Measurements from ENCODE around the gene ARR3.
"Not testable (repeated sequence)": the region's sequence is repeated elsewhere in the genome, so short reads cannot be mapped to it uniquely, and the experiment has no call there.

Gene ARR3

DNA sequence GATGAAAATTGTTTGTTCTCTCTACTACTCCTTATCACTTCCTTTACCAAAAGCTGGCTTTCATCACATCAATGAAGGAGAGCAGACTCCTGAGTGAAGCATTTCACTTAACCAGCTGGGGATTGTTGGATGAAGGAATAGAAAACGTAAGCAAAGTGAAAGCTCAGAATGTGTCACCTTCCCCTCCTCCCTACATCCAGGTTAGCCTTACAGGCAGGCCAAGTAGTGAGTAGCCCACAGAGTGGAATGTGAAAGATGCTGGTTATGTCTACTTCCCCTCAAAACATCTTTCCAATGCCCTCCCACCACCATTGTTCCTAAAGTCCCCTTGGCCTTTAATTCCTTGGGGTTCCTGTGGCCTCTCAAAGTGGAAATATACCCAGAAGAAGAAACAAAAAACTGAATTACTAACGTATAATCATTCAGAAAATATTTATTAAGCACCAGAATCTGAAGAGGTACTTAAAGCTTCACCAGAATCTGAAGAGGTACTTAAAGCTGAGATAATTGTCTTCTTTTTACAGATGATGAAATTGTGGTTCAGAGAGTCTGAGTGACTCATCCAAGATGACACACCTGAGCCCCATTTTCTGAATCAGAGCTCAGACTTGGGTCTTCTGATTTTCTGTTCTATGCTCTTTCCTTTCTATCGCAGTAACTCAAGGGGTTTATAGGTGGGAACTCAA is 14.6 kb upstream of the ARR3 start:
- Histone ChIP-seq H3K27ac (ENCODE audit: low read length) (no peak overlapping the region), H3K36me3 (ENCODE audit: control insufficient read depth, low read depth, low read length) (no peaks in the 10 kb centered on the region), H3K27me3 (ENCODE audit: control insufficient read depth, insufficient read depth, low read length) (no peaks in the 10 kb centered on the region), H3K4me3 (ENCODE audit: low read length) (no peak overlapping the region), H3K9ac (ENCODE audit: low read length) (no peak overlapping the region), H3K4me1 (ENCODE audit: control insufficient read depth, low read depth, low read length) (no peaks in the 10 kb centered on the region), H3K9me3 (ENCODE audit: control insufficient read depth, low read depth, low read length) (peaks cover 9% of the 10 kb centered on the region)

DNA sequence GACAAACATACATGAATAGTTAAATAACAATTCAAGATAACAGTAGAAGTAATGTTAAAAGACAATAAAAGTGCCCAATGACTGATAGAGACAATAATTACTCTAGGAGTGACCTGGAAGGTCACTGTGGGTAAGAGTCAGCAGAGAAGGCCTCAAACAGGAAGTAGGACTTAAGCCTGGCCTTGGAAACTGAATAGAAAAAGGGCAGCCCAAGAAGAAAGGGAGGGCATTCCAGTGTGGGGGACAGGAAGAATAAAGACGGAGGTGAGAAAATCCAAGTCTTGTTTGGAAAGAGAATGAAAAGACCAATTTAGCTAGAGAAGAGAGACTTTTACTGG is 14.1 kb upstream of the ARR3 start:
- H3K4me1 ChIP-seq (ENCODE audit: control insufficient read depth, low read depth, low read length), result no peaks in the 10 kb centered on the region
- no peak overlapping the region for H3K27ac ChIP-seq (ENCODE audit: low read length)
- peaks cover 9% of the 10 kb centered on the region for H3K9me3 ChIP-seq (ENCODE audit: control insufficient read depth, low read depth, low read length)
- H3K4me3 ChIP-seq (ENCODE audit: low read length), result no peak overlapping the region
- H3K9ac ChIP-seq (ENCODE audit: low read length), result no peak overlapping the region
- no peaks in the 10 kb centered on the region for H3K36me3 ChIP-seq (ENCODE audit: control insufficient read depth, low read depth, low read length)
- no peaks in the 10 kb centered on the region for H3K27me3 ChIP-seq (ENCODE audit: control insufficient read depth, insufficient read depth, low read length)

DNA sequence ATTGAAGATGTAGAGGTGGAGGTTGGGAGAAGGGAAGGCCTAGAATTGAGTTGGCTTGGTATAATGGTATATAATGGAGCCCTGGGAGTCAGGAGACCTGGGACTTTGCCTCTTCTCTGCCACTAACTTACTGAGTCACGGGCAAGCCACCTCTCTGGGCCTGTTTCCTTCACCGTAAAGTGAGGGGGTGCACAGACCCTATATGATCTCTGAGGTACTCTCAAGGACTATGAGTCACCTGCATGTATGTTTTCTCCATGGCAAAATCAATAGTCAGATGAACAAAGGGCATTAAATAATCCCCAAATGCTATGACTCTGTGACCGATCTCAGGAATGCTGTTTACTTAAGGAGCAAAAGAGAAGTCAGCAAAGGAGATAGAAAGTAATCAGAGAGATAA is 13.2 kb upstream of the ARR3 start:
- H3K9me3 ChIP-seq (ENCODE audit: control insufficient read depth, low read depth, low read length), result peaks cover 9% of the 10 kb centered on the region
- no peaks in the 10 kb centered on the region for H3K27me3 ChIP-seq (ENCODE audit: control insufficient read depth, insufficient read depth, low read length)
- H3K9ac ChIP-seq (ENCODE audit: low read length), result no peak overlapping the region
- no peaks in the 10 kb centered on the region for H3K4me1 ChIP-seq (ENCODE audit: control insufficient read depth, low read depth, low read length)
- no peak overlapping the region for H3K4me3 ChIP-seq (ENCODE audit: low read length)
- H3K27ac ChIP-seq (ENCODE audit: low read length), result no peak overlapping the region
- no peaks in the 10 kb centered on the region for H3K36me3 ChIP-seq (ENCODE audit: control insufficient read depth, low read depth, low read length)

DNA sequence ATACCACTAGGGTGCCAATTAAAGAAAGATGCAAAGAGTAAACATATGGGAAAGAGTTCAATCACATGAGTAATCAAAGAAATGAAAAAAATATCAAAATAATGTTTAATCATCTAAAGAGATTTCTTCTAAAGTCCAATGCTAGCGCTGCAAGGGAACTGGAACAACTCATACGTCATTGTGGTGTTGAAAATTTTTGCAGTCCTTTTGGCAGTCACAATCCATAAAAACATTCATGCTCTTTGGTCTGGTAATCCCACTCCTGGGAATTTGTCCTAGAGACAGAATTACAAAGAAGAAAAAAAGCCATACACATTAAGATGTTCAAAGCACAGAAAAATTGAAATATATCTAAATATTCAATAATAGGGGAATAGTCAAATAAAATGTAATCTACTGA is 12.7 kb upstream of the ARR3 start:
- no peak overlapping the region for H3K9ac ChIP-seq (ENCODE audit: low read length)

DNA sequence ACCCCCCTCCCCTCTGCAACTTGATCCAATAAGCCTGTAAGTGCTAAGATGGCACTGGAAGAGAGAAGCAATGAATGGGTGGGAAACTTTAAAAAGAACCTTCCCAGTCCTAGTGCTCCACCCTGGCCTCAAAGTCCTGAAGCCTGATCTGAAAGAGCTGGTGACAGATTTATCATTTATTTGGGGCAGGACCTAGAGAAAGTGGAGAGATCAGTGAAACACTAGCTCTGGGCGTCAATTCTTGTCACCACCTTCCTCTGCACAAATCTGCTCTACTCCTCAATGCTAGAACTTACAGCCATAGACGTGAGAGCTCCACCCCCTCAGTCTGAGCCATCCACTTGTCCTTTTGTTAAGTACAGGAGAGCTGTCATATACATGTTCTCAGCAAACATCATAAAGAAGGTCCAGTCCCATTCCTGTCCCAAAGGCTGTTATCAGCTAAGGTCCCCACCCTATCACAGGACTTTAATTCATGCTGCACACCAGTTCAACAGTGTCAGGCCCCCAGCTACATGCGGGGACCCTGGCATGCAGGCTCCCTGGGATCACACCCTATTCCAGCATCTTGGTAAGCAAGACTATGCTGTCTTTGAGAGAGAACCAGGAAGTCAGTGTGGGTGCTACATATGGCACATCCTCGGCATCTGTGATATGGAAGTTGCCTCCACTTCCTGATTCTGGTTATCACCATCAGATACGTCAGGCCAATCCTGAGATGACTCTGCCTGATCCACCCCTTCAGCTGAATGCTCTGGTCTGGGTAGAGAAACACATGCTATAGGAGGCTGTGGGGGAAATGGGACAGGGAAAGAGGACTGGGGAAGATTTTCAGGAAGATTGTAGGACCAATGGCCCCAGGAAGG is 10.5 kb upstream of the ARR3 start:
- H3K9me3 ChIP-seq (ENCODE audit: control insufficient read depth, low read depth, low read length), result peaks cover 14% of the 10 kb centered on the region
- H3K27ac ChIP-seq (ENCODE audit: low read length), result no peak overlapping the region
- H3K36me3 ChIP-seq (ENCODE audit: control insufficient read depth, low read depth, low read length), result no peaks in the 10 kb centered on the region
- no peaks in the 10 kb centered on the region for H3K4me1 ChIP-seq (ENCODE audit: control insufficient read depth, low read depth, low read length)
- no peak overlapping the region for H3K9ac ChIP-seq (ENCODE audit: low read length)
- no peaks in the 10 kb centered on the region for H3K27me3 ChIP-seq (ENCODE audit: control insufficient read depth, insufficient read depth, low read length)
- no peak overlapping the region for H3K4me3 ChIP-seq (ENCODE audit: low read length)

More for the DNA sequence above, 12.7 kb upstream of the ARR3 start:
- Histone ChIP-seq H3K27me3 (ENCODE audit: control insufficient read depth, insufficient read depth, low read length) (no peaks in the 10 kb centered on the region), H3K27ac (ENCODE audit: low read length) (no peak overlapping the region), H3K4me3 (ENCODE audit: low read length) (no peak overlapping the region), H3K9me3 (ENCODE audit: control insufficient read depth, low read depth, low read length) (peaks cover 9% of the 10 kb centered on the region), H3K4me1 (ENCODE audit: control insufficient read depth, low read depth, low read length) (no peaks in the 10 kb centered on the region), H3K36me3 (ENCODE audit: control insufficient read depth, low read depth, low read length) (no peaks in the 10 kb centered on the region)

DNA sequence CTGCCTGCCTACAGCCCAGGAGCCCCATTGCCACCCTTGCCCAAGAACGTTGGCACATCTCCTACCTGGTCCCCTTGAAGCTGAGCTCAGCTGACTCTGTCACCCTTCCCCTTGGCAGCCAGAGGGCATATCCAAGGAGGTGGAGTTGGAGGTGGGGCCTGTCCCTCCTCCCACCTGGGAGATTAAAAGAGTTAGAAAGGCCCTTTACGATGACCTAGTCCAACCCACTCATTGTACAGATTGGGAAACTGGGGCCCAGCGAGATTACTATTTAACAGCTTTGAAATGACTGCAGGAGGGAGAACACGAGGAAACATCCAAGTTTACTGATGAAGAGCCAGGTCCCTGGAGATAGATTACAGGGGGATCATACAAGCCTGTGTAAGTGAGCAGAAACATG is 8.0 kb upstream of the ARR3 start, which contains the start of gene P2RY4:
Gene P2RY4, minus strand, starts transcription at position 101 of the 400 bp plus-strand sequence. CDS start 580 bp downstream, outside the sequence.
- Histone ChIP-seq H3K4me1 (ENCODE audit: control insufficient read depth, low read depth, low read length) (no peaks in the 10 kb centered on the region), H3K27ac (ENCODE audit: low read length) (no peak within 1 kb of the TSS), H3K4me3 (ENCODE audit: low read length) (no peak within 1 kb of the TSS), H3K27me3 (ENCODE audit: control insufficient read depth, insufficient read depth, low read length) (no peaks in the 10 kb centered on the region), H3K9ac (ENCODE audit: low read length) (no peak within 1 kb of the TSS), H3K36me3 (ENCODE audit: control insufficient read depth, low read depth, low read length) (no peaks in the 10 kb centered on the region), H3K9me3 (ENCODE audit: control insufficient read depth, low read depth, low read length) (peaks cover 5% of the 10 kb centered on the region)

DNA sequence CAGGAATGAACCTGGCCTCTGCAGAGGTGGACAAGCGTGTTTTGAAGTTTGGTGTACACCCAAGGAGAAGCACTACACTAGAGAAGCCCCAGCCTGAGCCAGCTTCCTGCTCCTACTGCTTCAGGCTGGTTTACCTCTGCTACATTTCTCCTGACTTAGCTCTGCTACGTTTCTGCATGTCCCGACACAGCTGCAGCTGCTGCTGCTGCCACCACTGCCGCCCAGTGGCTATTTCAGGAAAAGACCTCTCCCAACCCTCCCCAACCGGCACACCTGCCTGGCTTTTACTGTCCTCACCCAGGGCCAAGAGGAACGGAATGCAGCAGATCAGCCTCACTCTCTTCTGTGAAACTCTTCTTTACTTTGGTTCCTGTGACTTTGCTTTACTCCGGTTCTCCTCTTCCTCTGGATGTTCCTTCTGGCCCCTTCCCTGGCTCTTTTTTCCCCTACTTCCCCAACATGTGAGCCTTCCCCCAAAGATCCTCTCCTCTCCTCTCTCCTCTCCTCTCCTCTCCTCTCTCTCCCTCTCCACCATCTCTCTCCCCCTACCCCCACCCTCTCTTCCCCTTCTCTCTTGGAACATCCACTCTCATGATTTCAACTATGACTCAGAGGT is 5.1 kb upstream of the ARR3 start:
- Histone ChIP-seq H3K27ac (ENCODE audit: low read length) (no peak overlapping the region), H3K4me1 (ENCODE audit: control insufficient read depth, low read depth, low read length) (no peaks in the 10 kb centered on the region), H3K9me3 (ENCODE audit: control insufficient read depth, low read depth, low read length) (peaks cover 9% of the 10 kb centered on the region), H3K4me3 (ENCODE audit: low read length) (no peak overlapping the region), H3K9ac (ENCODE audit: low read length) (no peak overlapping the region), H3K36me3 (ENCODE audit: control insufficient read depth, low read depth, low read length) (no peaks in the 10 kb centered on the region), H3K27me3 (ENCODE audit: control insufficient read depth, insufficient read depth, low read length) (no peaks in the 10 kb centered on the region)

DNA sequence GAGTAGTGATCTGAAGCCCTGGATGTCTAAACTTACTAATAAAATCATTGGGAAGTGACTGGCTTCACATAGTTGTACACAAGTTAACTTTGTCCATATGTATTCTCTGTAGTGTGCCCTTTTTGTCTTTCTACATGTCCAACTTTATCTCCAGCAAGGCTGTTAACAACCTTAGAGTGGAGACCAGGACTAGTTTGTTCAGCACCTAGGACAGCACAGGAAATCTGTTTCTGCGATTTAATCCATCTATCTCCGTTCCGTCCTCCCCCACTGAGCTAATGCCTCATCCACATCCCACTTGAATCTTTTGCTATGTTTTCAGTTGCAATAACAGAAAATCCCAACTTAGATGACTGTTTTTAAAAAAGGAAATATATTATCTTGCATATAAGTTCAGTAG is 3.4 kb upstream of the ARR3 start:
- no peaks in the 10 kb centered on the region for H3K27me3 ChIP-seq (ENCODE audit: control insufficient read depth, insufficient read depth, low read length)
- H3K9me3 ChIP-seq (ENCODE audit: control insufficient read depth, low read depth, low read length), result peaks cover 13% of the 10 kb centered on the region
- H3K27ac ChIP-seq (ENCODE audit: low read length), result no peak overlapping the region
- H3K9ac ChIP-seq (ENCODE audit: low read length), result no peak overlapping the region
- no peak overlapping the region for H3K4me3 ChIP-seq (ENCODE audit: low read length)
- H3K4me1 ChIP-seq (ENCODE audit: control insufficient read depth, low read depth, low read length), result no peaks in the 10 kb centered on the region
- H3K36me3 ChIP-seq (ENCODE audit: control insufficient read depth, low read depth, low read length), result no peaks in the 10 kb centered on the region

DNA sequence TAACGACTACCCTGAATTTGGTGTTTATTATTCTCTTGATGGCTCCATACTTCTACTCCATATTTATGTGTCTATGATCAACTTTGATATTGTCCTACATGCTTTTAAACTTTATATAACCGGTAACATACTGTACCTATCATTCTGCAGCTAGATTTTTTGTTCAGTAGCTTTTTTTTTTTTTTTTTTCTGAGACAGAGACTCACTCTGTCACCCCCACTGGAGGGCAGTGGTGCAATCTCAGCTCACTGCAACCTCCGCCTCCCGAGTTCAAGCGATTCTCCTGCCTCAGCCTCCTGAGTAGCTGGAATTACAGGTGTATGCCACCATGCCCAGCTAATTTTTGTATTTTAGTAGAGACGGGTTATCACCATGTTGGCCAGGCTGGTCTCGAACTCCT is 5.9 kb downstream of the ARR3 start:
- H3K27me3 ChIP-seq (ENCODE audit: control insufficient read depth, insufficient read depth, low read length), result not testable (repeated sequence)

DNA sequence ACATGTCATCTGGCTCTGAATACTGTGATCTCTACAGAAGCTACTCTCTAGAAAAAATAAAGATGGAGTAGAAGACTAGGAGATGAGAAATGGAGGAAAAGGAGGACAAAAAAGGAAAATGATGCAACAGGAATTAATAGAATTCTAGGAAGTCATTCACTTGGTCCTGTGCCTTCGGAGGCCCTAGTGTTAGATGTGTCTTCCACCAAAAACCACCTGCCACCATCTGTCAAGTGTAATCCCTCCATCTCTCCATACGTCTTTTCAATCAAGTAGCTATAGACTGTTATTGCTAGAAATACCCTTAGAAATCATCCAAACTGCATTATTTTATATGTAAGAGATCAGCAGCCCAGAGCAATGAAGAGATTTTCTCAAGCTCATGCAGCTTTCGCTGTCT is 10.9 kb downstream of the ARR3 start:
- no peaks in the 10 kb centered on the region for H3K36me3 ChIP-seq (ENCODE audit: control insufficient read depth, low read depth, low read length)
- no peaks in the 10 kb centered on the region for H3K4me1 ChIP-seq (ENCODE audit: control insufficient read depth, low read depth, low read length)
- H3K4me3 ChIP-seq (ENCODE audit: low read length), result no peak overlapping the region
- H3K27me3 ChIP-seq (ENCODE audit: control insufficient read depth, insufficient read depth, low read length), result no peaks in the 10 kb centered on the region
- no peak overlapping the region for H3K9ac ChIP-seq (ENCODE audit: low read length)
- H3K9me3 ChIP-seq (ENCODE audit: control insufficient read depth, low read depth, low read length), result peaks cover 12% of the 10 kb centered on the region
- no peak overlapping the region for H3K27ac ChIP-seq (ENCODE audit: low read length)

More for the DNA sequence above, 5.9 kb downstream of the ARR3 start:
- H3K9me3 ChIP-seq (ENCODE audit: control insufficient read depth, low read depth, low read length), result peaks cover 11% of the 10 kb centered on the region
- H3K9ac ChIP-seq (ENCODE audit: low read length); H3K27ac ChIP-seq (ENCODE audit: low read length); H3K36me3 ChIP-seq (ENCODE audit: control insufficient read depth, low read depth, low read length); H3K4me1 ChIP-seq (ENCODE audit: control insufficient read depth, low read depth, low read length); H3K4me3 ChIP-seq (ENCODE audit: low read length): not testable (repeated sequence)

DNA sequence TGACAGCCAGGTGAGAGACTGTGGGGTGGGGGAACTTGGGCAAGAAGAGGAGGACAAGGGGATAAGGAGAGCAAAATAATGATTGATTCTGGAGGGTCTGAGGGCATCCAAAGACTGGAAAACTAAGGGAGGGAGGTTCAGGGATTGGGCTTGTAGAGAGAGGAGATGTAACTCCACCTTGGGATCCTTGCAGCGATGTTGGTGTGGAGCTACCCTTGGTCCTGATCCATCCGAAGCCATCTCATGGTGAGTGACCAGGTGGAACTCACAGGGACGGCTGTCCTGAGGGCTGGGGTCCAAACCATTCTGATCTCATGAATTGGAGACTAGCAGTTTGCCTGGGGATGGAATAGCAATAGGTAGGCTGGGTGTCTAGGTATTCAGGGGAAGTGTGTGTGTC is 12.4 kb downstream of the ARR3 start:
- no peak overlapping the region for H3K27ac ChIP-seq (ENCODE audit: low read length)
- H3K4me1 ChIP-seq (ENCODE audit: control insufficient read depth, low read depth, low read length), result no peaks in the 10 kb centered on the region
- no peaks in the 10 kb centered on the region for H3K36me3 ChIP-seq (ENCODE audit: control insufficient read depth, low read depth, low read length)
- peaks cover 12% of the 10 kb centered on the region for H3K9me3 ChIP-seq (ENCODE audit: control insufficient read depth, low read depth, low read length)
- no peak overlapping the region for H3K9ac ChIP-seq (ENCODE audit: low read length)
- H3K4me3 ChIP-seq (ENCODE audit: low read length), result no peak overlapping the region
- H3K27me3 ChIP-seq (ENCODE audit: control insufficient read depth, insufficient read depth, low read length), result no peaks in the 10 kb centered on the region
